OCI-LY7 (cell line): ENCODE measurements around the gene VSIR. TPM values are rescaled to one million over a fixed set of nuclear protein-coding genes. Genes with fewer than 3 reads are reported as not detected.

ENCODE experiments used
- BruUV-seq: library from RNA; stranded (reverse); fragments of 400-500 nt; replicated peaks from 2 replicates; lab custom pipeline; 2021; lab: Mats Ljungman, UMichigan
- CTCF ChIA-PET: fragments of 300-600 bp; sonication (Branson Sonifier 250); formaldehyde crosslinking; loops from one replicate; lab custom pipeline; 2022; ENCODE audit warnings: antibody characterized with exemption; ENCODE audit not compliant: unreplicated experiment; lab: Charles Lee
- POLR2A ChIA-PET: fragments of 300-600 bp; sonication (Branson Sonifier 250); formaldehyde crosslinking; loops from one replicate; lab custom pipeline; 2022; ENCODE audit warnings: antibody characterized with exemption; lab: Charles Lee
- DNase-seq: peaks from one replicate; pipeline ENCODE4 v3.0.0-alpha.2; 2015; ENCODE audit warnings: low spot score
- H2AFZ ChIP-seq: fragments of 200-600 bp; sonication (generic), shearing (Covaris generic); 2 replicates; pipeline ENCODE4 v1.6.1; 2014; ENCODE audit warnings: mild to moderate bottlenecking, antibody characterized with exemption, low read length, moderate library complexity
- H3K27ac ChIP-seq: fragments of 200-600 bp; sonication (generic); 2 replicates; pipeline ENCODE4 v1.5.1; 2014; ENCODE audit warnings: mixed run types, low read depth, mild to moderate bottlenecking, moderate library complexity, low read length, inconsistent platforms; ENCODE audit not compliant: poor library complexity, severe bottlenecking
- H3K36me3 ChIP-seq: fragments of 200-600 bp; sonication (generic); 2 replicates; pipeline ENCODE4 v1.6.1; 2014; ENCODE audit warnings: mild to moderate bottlenecking, antibody characterized with exemption, low read length, moderate library complexity, mixed read lengths; ENCODE audit not compliant: insufficient read depth
- H3K4me1 ChIP-seq: fragments of 200-600 bp; sonication (generic); 2 replicates; pipeline ENCODE4 v1.5.1; 2014; ENCODE audit warnings: mild to moderate bottlenecking, low read length; ENCODE audit not compliant: insufficient read depth, poor library complexity, severe bottlenecking
- H3K4me2 ChIP-seq: fragments of 200-600 bp; sonication (generic); 2 replicates; pipeline ENCODE4 v1.6.1; 2014; ENCODE audit warnings: mild to moderate bottlenecking, low read length
- H3K4me3 ChIP-seq: fragments of 200-600 bp; sonication (generic); 2 replicates; pipeline ENCODE4 v1.5.1; 2014; ENCODE audit warnings: mild to moderate bottlenecking, low read depth, low read length; ENCODE audit not compliant: poor library complexity, severe bottlenecking
- H3K79me2 ChIP-seq: fragments of 200-600 bp; sonication (generic); 2 replicates; pipeline ENCODE4 v1.6.1; 2016; ENCODE audit warnings: low read depth, mild to moderate bottlenecking, low read length, moderate library complexity, mixed read lengths; ENCODE audit not compliant: insufficient read depth
- H3K9me2 ChIP-seq: fragments of 200-600 bp; sonication (generic); 2 replicates; pipeline ENCODE4 v1.6.1; 2016; ENCODE audit warnings: mild to moderate bottlenecking, low read length, mixed read lengths; ENCODE audit not compliant: insufficient read depth
- H3K9me3 ChIP-seq: fragments of 200-600 bp; sonication (generic); 2 replicates; pipeline ENCODE4 v1.6.1; 2014; ENCODE audit warnings: mild to moderate bottlenecking, mixed run types, low read length, mixed read lengths
- H4K20me1 ChIP-seq: fragments of 200-600 bp; sonication (generic); 2 replicates; pipeline ENCODE4 v1.6.1; 2014; ENCODE audit warnings: mild to moderate bottlenecking, antibody characterized with exemption, low read length, moderate library complexity, mixed read lengths; ENCODE audit not compliant: insufficient read depth
- CTCF ChIP-seq: fragments of 200-600 bp; sonication (generic); conservative IDR thresholded peaks from 2 replicates; pipeline ENCODE4 v1.5.1; 2014; ENCODE audit warnings: mild to moderate bottlenecking, antibody characterized with exemption, low read length, moderate library complexity, mixed read lengths
- EZH2phosphoT487 ChIP-seq: fragments of 200-600 bp; sonication (generic); IDR thresholded peaks from 2 replicates; pipeline ENCODE4 v1.6.1; 2018; ENCODE audit warnings: low read depth, borderline replicate concordance, mild to moderate bottlenecking, mixed run types, antibody characterized with exemption, low read length, moderate library complexity, mixed read lengths
- intact Hi-C: fragments of 100-400 bp; cut with micrococcal nuclease; formaldehyde crosslinking; loops from one replicate; pipeline ENCODE4 v1.10.0; 2022; ENCODE audit not compliant: unreplicated experiment
- total RNA-seq, 2 experiments: library from RNA; depleted of rRNA in 1 of 2; stranded (reverse); fragments of >200 nt in 1 of 2; shearing (Covaris generic) in 1 of 2; gene quantifications; 2 replicates each; pipeline ENCODE4 v1.2.3, GENCODE V29; 2014 to 2022

The VSIR gene
- total RNA-seq, 2 experiments from 2014 or later = 2.2 to 9.0 TPM

GRCh38 chr10:71716426-71716825 lies 56.9 kb downstream of the VSIR start:
- BruUV-seq = no TSS peak
- Histone ChIP-seq H3K4me1 (peaks cover 33% of the 10 kb centered on the region), H3K36me3 (no peaks in the 10 kb centered on the region), H3K27ac (no peak overlapping the region), H3K9me3 (no peaks in the 10 kb centered on the region), H3K9me2 (no peaks in the 10 kb centered on the region), H2AFZ (no peak overlapping the region), H3K79me2 (no peaks in the 10 kb centered on the region), H4K20me1 (no peaks in the 10 kb centered on the region), H3K4me3 (no peak overlapping the region), H3K4me2 (no peak overlapping the region)
- DNase-seq = no peak
- no peak for TF ChIP-seq CTCF
- no peak for TF ChIP-seq EZH2phosphoT487
- intact Hi-C loops = no loop called here
- ChIA-PET CTCF (interaction anchor here (0.6 to 1.4 kb wide), 2 partner anchors 9 to 68 kb away, joined by 5 read pairs; no protein-coding TSS in a partner anchor), POLR2A (no interaction called here)

- Histone ChIP-seq H2AFZ (no peak overlapping the region), H3K36me3 (no peaks in the 10 kb centered on the region), H3K4me2 (no peak overlapping the region), H3K79me2 (no peaks in the 10 kb centered on the region), H3K4me1 (peaks cover 33% of the 10 kb centered on the region), H3K4me3 (no peak overlapping the region), H3K9me3 (no peaks in the 10 kb centered on the region), H4K20me1 (no peaks in the 10 kb centered on the region), H3K27ac (no peak overlapping the region), H3K9me2 (no peaks in the 10 kb centered on the region)
- TF ChIP-seq EZH2phosphoT487 (no peak), CTCF (no peak)
- POLR2A ChIA-PET = interaction anchor here (1.3 kb wide), 1 partner anchor 17 kb away, joined by 3 read pairs; no protein-coding TSS in a partner anchor
- BruUV-seq = no TSS peak
- DNase-seq = no peak
- intact Hi-C loops = no loop called here
- CTCF ChIA-PET = no interaction called here
Measured at GRCh38 chr10:71715860-71716259, 57.5 kb downstream of the VSIR start.

GRCh38 chr10:71715026-71715425 lies 58.3 kb downstream of the VSIR start:
- Histone ChIP-seq H3K4me2 (no peak overlapping the region), H3K9me3 (no peaks in the 10 kb centered on the region), H3K4me1 (peaks cover 33% of the 10 kb centered on the region), H3K36me3 (no peaks in the 10 kb centered on the region), H2AFZ (no peak overlapping the region), H3K79me2 (no peaks in the 10 kb centered on the region), H4K20me1 (no peaks in the 10 kb centered on the region), H3K27ac (no peak overlapping the region), H3K9me2 (no peaks in the 10 kb centered on the region), H3K4me3 (no peak overlapping the region)
- intact Hi-C loops = no loop called here
- DNase-seq = no peak
- POLR2A ChIA-PET = interaction anchor here (1.3 kb wide), 1 partner anchor 17 kb away, joined by 3 read pairs; no protein-coding TSS in a partner anchor
- BruUV-seq = no TSS peak
- CTCF ChIA-PET = interaction anchor here (0.5 to 0.6 kb wide), 2 partner anchors 13 to 346 kb away, joined by 3 to 5 read pairs; no protein-coding TSS in a partner anchor
- TF ChIP-seq CTCF (no peak), EZH2phosphoT487 (no peak)
